ENCODE results near the gene TAF6.

DNA sequence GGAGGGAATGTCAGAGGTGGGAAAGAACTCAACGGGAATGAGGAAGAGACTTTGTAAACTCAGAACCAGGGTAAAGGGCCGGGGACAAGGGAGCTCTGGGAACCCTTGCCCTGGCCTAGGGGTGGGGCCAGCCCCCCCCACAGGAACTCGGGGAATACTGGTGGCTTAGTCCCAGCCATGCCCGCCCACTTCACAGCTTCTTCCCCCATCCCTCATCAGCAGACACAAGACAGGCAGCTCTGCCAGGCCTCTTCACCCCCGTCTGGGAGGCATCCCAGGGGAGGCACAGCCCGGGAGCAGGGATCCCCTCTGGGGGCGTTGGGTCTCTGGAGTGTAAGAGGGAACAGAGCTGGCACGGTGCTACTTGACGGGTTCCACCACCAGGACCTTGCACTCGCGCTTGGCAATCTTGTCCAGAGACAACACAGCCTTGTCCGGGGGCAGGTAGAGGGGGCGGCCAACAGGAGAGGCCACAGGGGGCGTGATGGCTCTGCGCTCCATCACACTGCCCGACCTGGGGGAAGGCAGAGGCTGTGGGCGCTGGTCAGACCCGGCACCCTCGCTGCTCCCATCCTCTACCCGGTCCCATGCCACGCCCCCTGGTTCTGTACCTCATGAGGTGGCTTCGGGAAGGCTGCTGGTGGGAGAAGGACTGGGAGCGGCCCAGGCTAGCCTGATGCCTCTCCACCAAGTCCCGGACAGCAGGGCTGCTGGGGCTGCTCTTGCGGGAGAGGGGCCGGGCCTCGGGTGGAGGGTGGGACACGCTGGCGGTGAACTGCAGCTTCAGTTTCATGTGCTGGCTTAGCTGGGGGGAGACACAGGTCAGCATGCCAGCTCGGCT is 35.7 kb upstream of the TAF6 start:
- TF ChIP-seq IFI16 (CRISPR knock-in tag; IDR thresholded peaks at IDR 0.05) (no peak), BHLHE40 (IDR thresholded peaks at IDR 0.05; ENCODE audit: low read length) (no peak), NR3C1 (CRISPR knock-in tag; IDR thresholded peaks at IDR 0.05) (no peak), CTCF (IDR thresholded peaks at IDR 0.05 in 2 of 3, conservative IDR thresholded peaks at IDR 0.05 in 1 of 3; ENCODE audit: insufficient read depth in 2 of 3, low read depth in 1 of 3, low read length in 3 of 3) (no peak), POLR2A (conservative IDR thresholded peaks at IDR 0.05) (peak; percentile 21; the same call in 1 of the 2 replicates), RCOR1 (IDR thresholded peaks at IDR 0.05; ENCODE audit: borderline replicate concordance in 1 of 2, low read depth in 2 of 2, low read length in 2 of 2) (no peak), HMGXB4 (CRISPR knock-in tag; IDR thresholded peaks at IDR 0.05) (no peak), TCFL5 (CRISPR knock-in tag; conservative IDR thresholded peaks at IDR 0.05) (no peak), POLR2AphosphoS5 (IDR thresholded peaks at IDR 0.05; ENCODE audit: control insufficient read depth, insufficient read depth, low read depth, low read length) (peak; percentile 51; the same call in 1 of the 2 replicates)

Measured in K562 (cell line).